ENCODE measurements around the gene LRP1.
A peak's percentile ranks its signal among the peaks of the same experiment; 100 is the strongest.

The LRP1 gene

DNA sequence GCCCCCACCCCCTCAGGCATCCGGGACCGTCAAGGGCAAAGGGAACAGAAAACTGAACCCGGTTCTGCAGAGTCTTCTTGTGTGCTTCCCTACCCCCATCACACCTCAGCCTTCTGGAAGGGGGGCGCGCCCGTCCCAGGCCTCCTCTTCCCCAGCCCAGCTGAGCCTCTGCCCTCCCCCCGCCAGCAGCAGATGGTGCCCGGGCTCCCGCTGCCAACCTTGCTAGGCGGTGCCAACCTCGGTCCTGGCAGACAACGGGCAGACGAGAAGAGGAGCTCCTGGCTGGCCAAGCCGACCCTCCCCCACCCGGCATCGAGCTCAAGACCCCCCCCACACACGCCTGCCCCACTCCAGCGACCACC is 114.0 kb downstream of the LRP1 start:
- Histone ChIP-seq H3F3A (ENCODE audit: control insufficient read depth, insufficient read depth) (peaks cover 26% of the 10 kb centered on the region), H3K4me3 (ENCODE audit: low read length) (peak overlapping the region; percentile 87), H3K27me3 (ENCODE audit: control insufficient read depth, low read length) (no peaks in the 10 kb centered on the region)

GRCh38 chr12:57242691-57243454 is 114.6 kb downstream of the LRP1 start:
- Histone ChIP-seq H3K27ac (ENCODE audit: low read depth, low read length) (peak overlapping the region; percentile 98), H4K20me1 (ENCODE audit: control insufficient read depth, insufficient read depth, low read depth, low read length) (no peaks in the 10 kb centered on the region), H3K27me3 (ENCODE audit: control insufficient read depth, low read length) (no peaks in the 10 kb centered on the region), H3F3A (ENCODE audit: control insufficient read depth, insufficient read depth) (peaks cover 21% of the 10 kb centered on the region), H3K36me3 (ENCODE audit: control insufficient read depth, low read length) (peaks cover 21% of the 10 kb centered on the region), H3K79me2 (ENCODE audit: control insufficient read depth, low read length) (peaks cover 17% of the 10 kb centered on the region), H3K4me3 (ENCODE audit: low read length) (peak overlapping the region; percentile 87), H3K4me1 (ENCODE audit: control insufficient read depth, low read length) (peaks cover 43% of the 10 kb centered on the region), H3K9me3 (ENCODE audit: control insufficient read depth, insufficient read depth, low read length) (no peaks in the 10 kb centered on the region), H3K4me2 (ENCODE audit: low read length) (peak overlapping the region; percentile 99), H3K9me2 (replicated peaks; ENCODE audit: control insufficient read depth, low read length) (no peaks in the 10 kb centered on the region)
- TF ChIP-seq, protein P1, sequence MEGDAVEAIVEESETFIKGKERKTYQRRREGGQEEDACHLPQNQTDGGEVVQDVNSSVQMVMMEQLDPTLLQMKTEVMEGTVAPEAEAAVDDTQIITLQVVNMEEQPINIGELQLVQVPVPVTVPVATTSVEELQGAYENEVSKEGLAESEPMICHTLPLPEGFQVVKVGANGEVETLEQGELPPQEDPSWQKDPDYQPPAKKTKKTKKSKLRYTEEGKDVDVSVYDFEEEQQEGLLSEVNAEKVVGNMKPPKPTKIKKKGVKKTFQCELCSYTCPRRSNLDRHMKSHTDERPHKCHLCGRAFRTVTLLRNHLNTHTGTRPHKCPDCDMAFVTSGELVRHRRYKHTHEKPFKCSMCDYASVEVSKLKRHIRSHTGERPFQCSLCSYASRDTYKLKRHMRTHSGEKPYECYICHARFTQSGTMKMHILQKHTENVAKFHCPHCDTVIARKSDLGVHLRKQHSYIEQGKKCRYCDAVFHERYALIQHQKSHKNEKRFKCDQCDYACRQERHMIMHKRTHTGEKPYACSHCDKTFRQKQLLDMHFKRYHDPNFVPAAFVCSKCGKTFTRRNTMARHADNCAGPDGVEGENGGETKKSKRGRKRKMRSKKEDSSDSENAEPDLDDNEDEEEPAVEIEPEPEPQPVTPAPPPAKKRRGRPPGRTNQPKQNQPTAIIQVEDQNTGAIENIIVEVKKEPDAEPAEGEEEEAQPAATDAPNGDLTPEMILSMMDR (IDR thresholded peaks at IDR 0.05; ENCODE audit: low read depth, low read length, poor library complexity, severe bottlenecking): peak; percentile 89
- TF ChIP-seq EZH2phosphoT487 (IDR thresholded peaks at IDR 0.05; ENCODE audit: borderline replicate concordance, low read length): no peak

More for the DNA sequence above, 114.0 kb downstream of the LRP1 start:
- TF ChIP-seq EZH2phosphoT487 (IDR thresholded peaks at IDR 0.05; ENCODE audit: borderline replicate concordance, low read length): no peak
- TF ChIP-seq, protein P1 (IDR thresholded peaks at IDR 0.05; ENCODE audit: low read depth, low read length, poor library complexity, severe bottlenecking): no peak
- Histone ChIP-seq H3K79me2 (ENCODE audit: control insufficient read depth, low read length) (peaks cover 17% of the 10 kb centered on the region), H3K27ac (ENCODE audit: low read depth, low read length) (peak overlapping the region; percentile 98), H3K4me1 (ENCODE audit: control insufficient read depth, low read length) (peaks cover 48% of the 10 kb centered on the region), H3K36me3 (ENCODE audit: control insufficient read depth, low read length) (peaks cover 21% of the 10 kb centered on the region), H3K4me2 (ENCODE audit: low read length) (peak overlapping the region; percentile 99), H4K20me1 (ENCODE audit: control insufficient read depth, insufficient read depth, low read depth, low read length) (no peaks in the 10 kb centered on the region), H3K9me2 (replicated peaks; ENCODE audit: control insufficient read depth, low read length) (no peaks in the 10 kb centered on the region), H3K9me3 (ENCODE audit: control insufficient read depth, insufficient read depth, low read length) (no peaks in the 10 kb centered on the region)

DNA sequence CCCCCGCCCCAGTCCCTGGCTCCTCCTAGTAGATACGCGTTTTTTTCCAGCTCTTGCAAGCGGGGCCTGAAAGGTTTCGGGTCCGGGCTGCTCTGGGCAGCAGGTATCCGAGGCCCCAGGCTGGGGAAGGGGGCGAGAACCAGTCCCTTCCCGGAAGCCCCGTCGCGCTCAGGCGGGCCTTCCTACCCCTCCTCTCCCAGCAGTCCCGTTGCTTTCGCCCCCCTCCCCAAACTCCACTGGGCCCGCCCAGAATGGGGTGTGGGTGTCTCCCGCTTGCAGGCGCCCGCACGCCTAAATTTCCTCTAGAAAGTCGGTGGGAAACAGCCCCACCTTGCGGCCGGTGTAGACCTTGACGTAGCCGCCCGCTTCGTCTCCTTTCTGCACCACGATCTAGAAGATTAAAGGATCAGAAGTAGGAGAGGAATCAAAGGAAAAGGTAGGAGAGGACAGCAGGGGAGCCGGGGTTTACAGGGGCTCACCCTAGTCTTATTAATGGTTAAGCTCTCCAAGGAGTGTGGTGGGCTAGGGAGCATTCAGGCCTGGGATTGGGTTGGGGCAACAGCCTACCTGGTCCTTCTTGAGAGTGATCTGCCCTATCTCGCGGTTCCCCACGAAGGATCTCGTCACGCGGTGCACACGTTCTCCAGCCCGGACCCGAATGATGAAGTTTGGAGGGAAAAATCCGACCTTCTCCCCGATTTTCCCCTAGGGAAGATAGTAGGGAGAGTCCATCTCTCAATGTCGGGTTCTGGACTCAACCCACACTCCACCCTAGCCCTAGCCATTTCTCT is 115.4 kb downstream of the LRP1 start:
- Histone ChIP-seq H3K4me3 (ENCODE audit: low read length) (peak overlapping the region; percentile 87), H3K9me3 (ENCODE audit: control insufficient read depth, insufficient read depth, low read length) (no peaks in the 10 kb centered on the region), H3F3A (ENCODE audit: control insufficient read depth, insufficient read depth) (peaks cover 19% of the 10 kb centered on the region), H3K9me2 (replicated peaks; ENCODE audit: control insufficient read depth, low read length) (no peaks in the 10 kb centered on the region), H4K20me1 (ENCODE audit: control insufficient read depth, insufficient read depth, low read depth, low read length) (no peaks in the 10 kb centered on the region), H3K4me2 (ENCODE audit: low read length) (peak overlapping the region; percentile 99), H3K27me3 (ENCODE audit: control insufficient read depth, low read length) (no peaks in the 10 kb centered on the region), H3K4me1 (ENCODE audit: control insufficient read depth, low read length) (peaks cover 37% of the 10 kb centered on the region), H3K79me2 (ENCODE audit: control insufficient read depth, low read length) (peaks cover 20% of the 10 kb centered on the region), H3K27ac (ENCODE audit: low read depth, low read length) (peak overlapping the region; percentile 98), H3K36me3 (ENCODE audit: control insufficient read depth, low read length) (peaks cover 21% of the 10 kb centered on the region)
- TF ChIP-seq EZH2phosphoT487 (IDR thresholded peaks at IDR 0.05; ENCODE audit: borderline replicate concordance, low read length): no peak
- TF ChIP-seq, protein P1 (IDR thresholded peaks at IDR 0.05; ENCODE audit: low read depth, low read length, poor library complexity, severe bottlenecking): peak; percentile 88

Measured in DOHH2 (cell line).